ENCODE results near the gene RNFT2. TPM values are rescaled to one million over a fixed set of nuclear protein-coding genes. Genes with fewer than 3 reads are reported as not detected.

The RNFT2 gene
- total RNA-seq, 1 donor from 2014 or later = 20.0 TPM

GRCh38 chr12:116852303-116852702 lies 114.2 kb downstream of the RNFT2 start:
- Mint-ChIP-seq H3K4me3 (ENCODE audit: unreplicated experiment) (no peak overlapping the region), H3K27me3 (ENCODE audit: unreplicated experiment) (peaks cover 4% of the 10 kb centered on the region), H3K9me3 (ENCODE audit: unreplicated experiment) (no peaks in the 10 kb centered on the region), H3K4me1 (ENCODE audit: unreplicated experiment) (no peaks in the 10 kb centered on the region), H3K36me3 (ENCODE audit: low read depth, unreplicated experiment) (no peaks in the 10 kb centered on the region), H3K27ac (ENCODE audit: unreplicated experiment) (no peak overlapping the region)
- no peak for TF ChIP-seq CTCF (IDR thresholded peaks at IDR 0.05; ENCODE audit: unreplicated experiment)
- no peak for DNase-seq (ENCODE audit: low spot score)

DNA sequence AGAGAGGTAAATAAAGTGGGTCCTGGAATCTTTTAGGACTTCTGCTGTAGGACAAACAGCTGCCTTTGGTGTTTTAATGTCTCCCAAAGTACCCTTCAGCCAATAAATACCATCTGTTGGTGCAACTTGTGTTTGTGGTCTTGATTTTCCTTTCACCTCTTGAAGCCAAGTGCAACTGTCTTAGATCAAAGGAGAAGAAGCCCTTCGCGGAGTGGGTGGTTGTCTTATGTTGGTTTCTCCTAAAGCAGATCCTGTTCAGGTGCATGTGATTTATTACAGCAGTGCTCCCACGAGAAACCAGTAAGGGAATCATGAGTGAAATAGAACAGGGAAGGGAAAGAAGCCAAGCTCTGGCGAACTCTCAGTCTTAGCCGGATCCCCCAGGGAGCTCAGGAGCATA lies 115.4 kb downstream of the RNFT2 start:
- no peak for TF ChIP-seq CTCF (IDR thresholded peaks at IDR 0.05; ENCODE audit: unreplicated experiment)
- H3K9me3 Mint-ChIP-seq (ENCODE audit: unreplicated experiment) = no peaks in the 10 kb centered on the region
- peaks cover 7% of the 10 kb centered on the region for H3K27me3 Mint-ChIP-seq (ENCODE audit: unreplicated experiment)
- H3K36me3 Mint-ChIP-seq (ENCODE audit: low read depth, unreplicated experiment) = no peaks in the 10 kb centered on the region
- H3K4me3 Mint-ChIP-seq (ENCODE audit: unreplicated experiment) = no peak overlapping the region
- no peak overlapping the region for H3K27ac Mint-ChIP-seq (ENCODE audit: unreplicated experiment)
- no peaks in the 10 kb centered on the region for H3K4me1 Mint-ChIP-seq (ENCODE audit: unreplicated experiment)
- no peak for DNase-seq (ENCODE audit: low spot score)

GRCh38 chr12:116855744-116856470 lies 117.8 kb downstream of the RNFT2 start:
- H3K36me3 Mint-ChIP-seq (ENCODE audit: low read depth, unreplicated experiment) = no peaks in the 10 kb centered on the region
- no peaks in the 10 kb centered on the region for H3K4me1 Mint-ChIP-seq (ENCODE audit: unreplicated experiment)
- DNase-seq (ENCODE audit: low spot score) = no peak
- H3K27me3 Mint-ChIP-seq (ENCODE audit: unreplicated experiment) = peaks cover 7% of the 10 kb centered on the region
- no peak overlapping the region for H3K4me3 Mint-ChIP-seq (ENCODE audit: unreplicated experiment)
- no peak for TF ChIP-seq CTCF (IDR thresholded peaks at IDR 0.05; ENCODE audit: unreplicated experiment)
- no peak overlapping the region for H3K27ac Mint-ChIP-seq (ENCODE audit: unreplicated experiment)
- H3K9me3 Mint-ChIP-seq (ENCODE audit: unreplicated experiment) = no peaks in the 10 kb centered on the region

DNA sequence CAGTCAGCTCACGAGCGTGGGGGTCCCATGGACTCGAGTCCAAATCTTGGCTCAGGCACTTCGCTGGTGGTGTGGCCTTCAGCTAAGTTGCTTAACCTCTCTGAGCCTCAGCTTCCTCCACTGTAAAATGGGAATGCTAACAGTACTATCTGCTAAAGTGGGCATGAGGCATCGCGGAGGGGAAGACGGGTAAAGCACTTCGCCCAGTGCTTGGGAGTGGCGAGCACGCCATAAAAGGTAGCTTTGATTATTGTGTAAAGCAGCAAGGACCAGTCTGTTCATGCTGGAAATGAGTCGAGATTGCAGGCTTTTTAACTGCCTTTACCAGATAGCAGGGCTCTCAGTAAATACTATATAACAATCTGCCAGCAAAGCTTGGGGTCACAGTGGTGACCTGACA lies 118.6 kb downstream of the RNFT2 start:
- H3K27ac Mint-ChIP-seq (ENCODE audit: unreplicated experiment) = no peak overlapping the region

More for the DNA sequence above, 118.6 kb downstream of the RNFT2 start:
- no peaks in the 10 kb centered on the region for H3K4me1 Mint-ChIP-seq (ENCODE audit: unreplicated experiment)
- H3K9me3 Mint-ChIP-seq (ENCODE audit: unreplicated experiment) = no peaks in the 10 kb centered on the region
- H3K36me3 Mint-ChIP-seq (ENCODE audit: low read depth, unreplicated experiment) = no peaks in the 10 kb centered on the region
- DNase-seq (ENCODE audit: low spot score) = no peak
- TF ChIP-seq CTCF (IDR thresholded peaks at IDR 0.05; ENCODE audit: unreplicated experiment) = no peak
- no peak overlapping the region for H3K4me3 Mint-ChIP-seq (ENCODE audit: unreplicated experiment)
- H3K27me3 Mint-ChIP-seq (ENCODE audit: unreplicated experiment) = peaks cover 7% of the 10 kb centered on the region

Measured in endothelial cell (in vitro differentiated cells).